ENCODE results near the gene NSA2.

Gene NSA2

GRCh38 chr5:74816875-74817274 lies 49.8 kb downstream of the NSA2 start:
- no peak for DNase-seq (ENCODE audit: low spot score)

DNA sequence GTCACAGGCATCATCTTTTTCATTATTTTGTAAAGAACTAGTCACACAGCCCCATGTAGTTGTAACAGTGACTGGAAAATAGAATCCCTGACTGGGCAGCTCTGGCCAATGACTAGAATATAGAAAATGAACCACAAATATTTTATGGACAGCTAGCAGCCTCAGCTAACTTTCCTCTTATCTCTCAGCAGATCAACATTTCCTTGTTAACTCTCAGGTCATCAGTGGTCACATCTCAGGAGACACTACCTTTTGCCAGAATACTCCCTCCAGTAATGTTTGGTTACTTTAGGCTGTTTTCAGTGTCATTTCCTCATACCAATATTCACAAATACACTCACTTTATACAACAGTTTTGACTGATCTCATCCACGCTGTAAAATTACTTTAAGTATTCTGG lies 55.2 kb downstream of the NSA2 start:
- DNase-seq (ENCODE audit: low spot score), result no peak

DNA sequence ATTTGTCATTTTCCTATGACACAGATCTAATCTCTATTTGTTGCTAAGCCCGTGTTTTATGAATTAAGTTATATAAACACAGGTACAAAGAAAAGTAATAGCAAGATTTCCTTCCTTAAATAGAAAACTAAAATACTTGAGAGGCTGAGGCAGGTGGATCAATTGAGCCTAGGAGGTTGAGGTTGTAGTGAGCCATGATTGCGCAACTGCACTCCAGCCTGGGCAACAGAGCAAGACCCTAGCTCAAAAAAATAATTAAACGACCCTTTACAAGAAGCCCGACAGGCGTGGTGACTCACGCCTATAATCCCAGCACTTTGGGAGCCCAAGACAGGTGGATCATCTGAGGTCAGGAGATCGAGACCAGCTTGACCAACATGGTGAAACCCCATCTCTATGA lies 62.4 kb downstream of the NSA2 start:
- no peak for DNase-seq (ENCODE audit: low spot score)

All from GM03348 (cell line).